AG09309 (cell line): ENCODE results near the gene TUB.

ENCODE experiments used
- DNase-seq: peaks from one replicate; pipeline ENCODE4 v3.0.0-alpha.2; 2010; ENCODE audit warnings: low read depth
- H3K4me3 ChIP-seq: 2 replicates; pipeline ENCODE4 v1.5.1; 2011; ENCODE audit warnings: mild to moderate bottlenecking, low read depth, low read length, moderate library complexity; ENCODE audit not compliant: control insufficient read depth
- CTCF ChIP-seq: IDR thresholded peaks from 2 replicates; pipeline ENCODE4 v1.5.1; 2011; ENCODE audit warnings: mild to moderate bottlenecking, low read depth, low read length, inconsistent platforms; ENCODE audit not compliant: insufficient read depth, control insufficient read depth; ENCODE audit errors: missing control alignments

TUB gene

GRCh38 chr11:8038811-8039529 is 42.0 kb upstream of the TUB start:
- TF ChIP-seq CTCF, result no peak
- no peak overlapping the region for H3K4me3 ChIP-seq
- DNase-seq, result no peak

- DNase-seq, result no peak
- TF ChIP-seq CTCF, result no peak
- H3K4me3 ChIP-seq, result no peak overlapping the region
These were observed 41.3 kb upstream of the TUB start for GRCh38 chr11:8039530-8040260.

- TF ChIP-seq CTCF, result no peak
- no peak for DNase-seq
- H3K4me3 ChIP-seq, result no peak overlapping the region
These were observed 40.6 kb upstream of the TUB start for GRCh38 chr11:8040261-8040920.

GRCh38 chr11:8040921-8041285 is 40.1 kb upstream of the TUB start:
- TF ChIP-seq CTCF, result no peak
- no peak overlapping the region for H3K4me3 ChIP-seq
- no peak for DNase-seq

GRCh38 chr11:8041576-8041975 is 39.4 kb upstream of the TUB start:
- no peak for TF ChIP-seq CTCF
- no peak for DNase-seq
- no peak overlapping the region for H3K4me3 ChIP-seq

GRCh38 chr11:8043756-8044155 is 37.3 kb upstream of the TUB start:
- TF ChIP-seq CTCF, result no peak
- H3K4me3 ChIP-seq, result no peak overlapping the region
- no peak for DNase-seq
